Neural cell (in vitro differentiated cells): ENCODE measurements around the gene CENPP. TPM values are rescaled to one million over a fixed set of nuclear protein-coding genes. Genes with fewer than 3 reads are reported as not detected.

Source experiments
- H2AFZ ChIP-seq: fragments of 200-600, 300-800 bp; sonication (generic), shearing (Covaris generic); 2 replicates; pipeline ENCODE4 v1.6.0; 2014; ENCODE audit warnings: low read depth, mild to moderate bottlenecking, antibody characterized with exemption, low read length, moderate library complexity
- H3F3A ChIP-seq: fragments of 200-600 bp; shearing (Covaris generic); 2 replicates; pipeline ENCODE4 v1.6.1; 2016; ENCODE audit warnings: mild to moderate bottlenecking, moderate library complexity, mixed read lengths, antibody characterized with exemption, low read length; ENCODE audit not compliant: insufficient read depth, poor library complexity, severe bottlenecking
- H3K27ac ChIP-seq: fragments of 200-600, 300-800 bp; sonication (generic), shearing (Covaris generic); 2 replicates; pipeline ENCODE4 v1.5.1; 2014; ENCODE audit warnings: mild to moderate bottlenecking, low read length, moderate library complexity
- H3K27me3 ChIP-seq: fragments of 300-800, 200-600 bp; sonication (generic), shearing (Covaris generic); 2 replicates; pipeline ENCODE4 v1.6.0; 2014; ENCODE audit warnings: mild to moderate bottlenecking, low read depth, low read length, moderate library complexity; ENCODE audit not compliant: insufficient read depth
- H3K36me3 ChIP-seq: fragments of 300-800, 200-600 bp; sonication (generic), shearing (Covaris generic); 2 replicates; pipeline ENCODE4 v1.5.1; 2014; ENCODE audit warnings: mild to moderate bottlenecking, antibody characterized with exemption, low read length, moderate library complexity; ENCODE audit not compliant: insufficient read depth
- H3K4me2 ChIP-seq: fragments of 300-800, 200-600 bp; sonication (generic), shearing (Covaris generic); 2 replicates; pipeline ENCODE4 v1.6.0; 2014; ENCODE audit warnings: mild to moderate bottlenecking, low read length
- H3K4me3 ChIP-seq: fragments of 300-800, 200-600 bp; sonication (generic), shearing (Covaris generic); 2 replicates; pipeline ENCODE4 v1.5.1; 2014; ENCODE audit warnings: mild to moderate bottlenecking, low read length, moderate library complexity
- H3K79me2 ChIP-seq: fragments of 200-600 bp; shearing (Covaris generic); replicated peaks from 2 replicates; pipeline ENCODE4 v1.6.0; 2014; ENCODE audit warnings: mild to moderate bottlenecking, low read length, moderate library complexity; ENCODE audit not compliant: insufficient read depth
- H3K9ac ChIP-seq: fragments of 300-800, 200-600 bp; sonication (generic), shearing (Covaris generic); 2 replicates; pipeline ENCODE4 v1.6.1; 2016; ENCODE audit warnings: mild to moderate bottlenecking, low read length, mixed read lengths
- H3K9me2 ChIP-seq: fragments of 200-600 bp; shearing (Covaris generic); 2 replicates; pipeline ENCODE4 v1.6.1; 2016; ENCODE audit warnings: mild to moderate bottlenecking, low read length, mixed read lengths; ENCODE audit not compliant: insufficient read depth
- H3K9me3 ChIP-seq: fragments of 200-600, 300-800 bp; sonication (generic), shearing (Covaris generic); 2 replicates; pipeline ENCODE4 v1.6.1; 2016; ENCODE audit warnings: mild to moderate bottlenecking, mixed run types, low read length, moderate library complexity, mixed read lengths
- H4K20me1 ChIP-seq: fragments of 200-600 bp; shearing (Covaris generic); 2 replicates; pipeline ENCODE4 v1.6.1; 2016; ENCODE audit warnings: mild to moderate bottlenecking, mixed run types; ENCODE audit not compliant: insufficient read depth
- CTCF ChIP-seq: fragments of 450-650 bp; IDR thresholded peaks from 2 replicates; pipeline ENCODE4 v1.5.1; 2014; ENCODE audit warnings: antibody characterized with exemption, mild to moderate bottlenecking, moderate library complexity; ENCODE audit not compliant: poor library complexity, severe bottlenecking
- EP300 ChIP-seq: fragments of 450-650 bp; conservative IDR thresholded peaks from 2 replicates; pipeline ENCODE4 v1.6.1; 2014; ENCODE audit warnings: antibody characterized with exemption, mild to moderate bottlenecking, moderate library complexity; ENCODE audit not compliant: poor library complexity, severe bottlenecking
- EZH2 ChIP-seq: fragments of 200-600, 300-800 bp; shearing (Covaris generic), sonication (generic); IDR thresholded peaks from 2 replicates; pipeline ENCODE4 v1.6.1; 2014; ENCODE audit warnings: antibody characterized with exemption, low read length, borderline replicate concordance, mild to moderate bottlenecking; ENCODE audit not compliant: insufficient read depth, poor library complexity, severe bottlenecking
- MXI1 ChIP-seq: fragments of 450-650 bp; conservative IDR thresholded peaks from 2 replicates; pipeline ENCODE4 v1.6.1; 2014; ENCODE audit warnings: antibody characterized with exemption, mild to moderate bottlenecking; ENCODE audit not compliant: poor library complexity, severe bottlenecking
- POLR2AphosphoS5 ChIP-seq: IDR thresholded peaks from 2 replicates; pipeline ENCODE4 v1.6.1; 2012
- RAD21 ChIP-seq: fragments of 450-650 bp; conservative IDR thresholded peaks from 2 replicates; pipeline ENCODE4 v1.6.1; 2014; ENCODE audit warnings: antibody characterized with exemption, mild to moderate bottlenecking, moderate library complexity
- REST ChIP-seq: IDR thresholded peaks from 2 replicates; pipeline ENCODE4 v1.6.1; 2012; ENCODE audit warnings: borderline replicate concordance
- SMC3 ChIP-seq: fragments of 450-650 bp; conservative IDR thresholded peaks from 2 replicates; pipeline ENCODE4 v1.6.1; 2014; ENCODE audit warnings: antibody characterized with exemption, mild to moderate bottlenecking, moderate library complexity; ENCODE audit not compliant: poor library complexity
- TAF1 ChIP-seq: IDR thresholded peaks from 2 replicates; pipeline ENCODE4 v1.6.1; 2012; ENCODE audit warnings: low read depth
- polyA plus RNA-seq: library from polyadenylated mRNA; depleted of rRNA; stranded (reverse); fragments of >200 nt; gene quantifications from 2 replicates; pipeline ENCODE4 v1.2.3, GENCODE V29; 2014

CENPP gene
- polyA plus RNA-seq, 1 donor from 2014 or later = 5.0 TPM

- Histone ChIP-seq H3K36me3 (no peaks in the 10 kb centered on the region), H3K4me3 (no peak overlapping the region), H2AFZ (no peak overlapping the region), H3K9me2 (no peaks in the 10 kb centered on the region), H3K9ac (no peak overlapping the region), H3F3A (no peaks in the 10 kb centered on the region), H4K20me1 (no peaks in the 10 kb centered on the region), H3K27me3 (no peaks in the 10 kb centered on the region), H3K9me3 (no peaks in the 10 kb centered on the region), H3K79me2 (no peaks in the 10 kb centered on the region), H3K4me2 (no peak overlapping the region), H3K27ac (no peak overlapping the region)
- TF ChIP-seq CTCF (no peak), REST (no peak)
Measured at GRCh38 chr9:92446536-92446935, 120.8 kb downstream of the CENPP start.

- no peak overlapping the region for H3K4me3 ChIP-seq
- H3K4me2 ChIP-seq = no peak overlapping the region
- no peaks in the 10 kb centered on the region for H3K27me3 ChIP-seq
- H3K27ac ChIP-seq = no peak overlapping the region
- H3K9ac ChIP-seq = no peak overlapping the region
- no peaks in the 10 kb centered on the region for H3K36me3 ChIP-seq
- TF ChIP-seq SMC3 (no peak), EZH2 (no peak), CTCF (no peak), REST (no peak), POLR2AphosphoS5 (no peak), EP300 (no peak), TAF1 (no peak), RAD21 (no peak), MXI1 (no peak)
- H2AFZ ChIP-seq = no peak overlapping the region
- H3K79me2 ChIP-seq = no peaks in the 10 kb centered on the region
- H3K9me2 ChIP-seq = no peaks in the 10 kb centered on the region
- H4K20me1 ChIP-seq = no peaks in the 10 kb centered on the region
- H3K9me3 ChIP-seq = no peaks in the 10 kb centered on the region
- no peaks in the 10 kb centered on the region for H3F3A ChIP-seq
Measured at GRCh38 chr9:92455217-92455616, 129.5 kb downstream of the CENPP start.
